Measurements from ENCODE around the gene TAF11L13.
"Not testable (repeated sequence)": the region's sequence is repeated elsewhere in the genome, so short reads cannot be mapped to it uniquely, and the experiment has no call there.

DNA sequence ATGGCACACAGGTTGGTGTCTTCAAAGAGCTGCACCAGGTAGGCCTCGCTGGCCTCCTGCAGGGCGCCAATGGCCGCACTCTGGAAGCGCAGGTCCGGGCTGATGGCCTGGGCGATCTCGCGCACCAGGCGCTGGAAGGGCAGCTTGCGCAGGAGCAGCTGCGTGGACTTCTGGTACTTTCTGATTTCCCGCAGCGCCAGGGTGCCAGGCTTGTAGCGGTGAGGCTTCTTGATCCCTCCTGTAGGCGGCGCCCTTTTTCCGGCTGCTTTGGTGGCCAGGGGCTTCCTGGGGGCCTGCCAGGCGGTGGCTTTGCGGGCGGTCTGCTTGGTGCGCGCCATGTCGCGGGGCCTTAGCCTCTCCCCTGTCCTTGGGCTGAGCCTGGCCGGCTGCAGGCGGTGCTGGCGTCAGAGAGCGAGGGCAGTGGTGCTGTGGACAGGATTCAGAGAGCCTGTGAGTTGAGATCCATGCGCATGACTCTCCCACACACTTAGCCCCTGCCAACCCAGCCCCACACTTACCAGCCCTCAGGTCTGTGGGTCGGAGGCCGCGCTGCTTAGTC is 23.4 kb downstream of the TAF11L13 start:
- TF ChIP-seq CTCF (tag by site-specific recombination; IDR thresholded peaks at IDR 0.05); ZNF280D (tag by site-specific recombination; IDR thresholded peaks at IDR 0.05); ZNF707 (tag by site-specific recombination; IDR thresholded peaks at IDR 0.05); REPIN1 (tag by site-specific recombination; IDR thresholded peaks at IDR 0.05; ENCODE audit: low read depth): not testable (repeated sequence)
- TF ChIP-seq, protein P1, sequence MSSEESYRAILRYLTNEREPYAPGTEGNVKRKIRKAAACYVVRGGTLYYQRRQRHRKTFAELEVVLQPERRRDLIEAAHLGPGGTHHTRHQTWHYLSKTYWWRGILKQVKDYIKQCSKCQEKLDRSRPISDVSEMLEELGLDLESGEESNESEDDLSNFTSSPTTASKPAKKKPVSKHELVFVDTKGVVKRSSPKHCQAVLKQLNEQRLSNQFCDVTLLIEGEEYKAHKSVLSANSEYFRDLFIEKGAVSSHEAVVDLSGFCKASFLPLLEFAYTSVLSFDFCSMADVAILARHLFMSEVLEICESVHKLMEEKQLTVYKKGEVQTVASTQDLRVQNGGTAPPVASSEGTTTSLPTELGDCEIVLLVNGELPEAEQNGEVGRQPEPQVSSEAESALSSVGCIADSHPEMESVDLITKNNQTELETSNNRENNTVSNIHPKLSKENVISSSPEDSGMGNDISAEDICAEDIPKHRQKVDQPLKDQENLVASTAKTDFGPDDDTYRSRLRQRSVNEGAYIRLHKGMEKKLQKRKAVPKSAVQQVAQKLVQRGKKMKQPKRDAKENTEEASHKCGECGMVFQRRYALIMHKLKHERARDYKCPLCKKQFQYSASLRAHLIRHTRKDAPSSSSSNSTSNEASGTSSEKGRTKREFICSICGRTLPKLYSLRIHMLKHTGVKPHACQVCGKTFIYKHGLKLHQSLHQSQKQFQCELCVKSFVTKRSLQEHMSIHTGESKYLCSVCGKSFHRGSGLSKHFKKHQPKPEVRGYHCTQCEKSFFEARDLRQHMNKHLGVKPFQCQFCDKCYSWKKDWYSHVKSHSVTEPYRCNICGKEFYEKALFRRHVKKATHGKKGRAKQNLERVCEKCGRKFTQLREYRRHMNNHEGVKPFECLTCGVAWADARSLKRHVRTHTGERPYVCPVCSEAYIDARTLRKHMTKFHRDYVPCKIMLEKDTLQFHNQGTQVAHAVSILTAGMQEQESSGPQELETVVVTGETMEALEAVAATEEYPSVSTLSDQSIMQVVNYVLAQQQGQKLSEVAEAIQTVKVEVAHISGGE (tag by site-specific recombination; conservative IDR thresholded peaks at IDR 0.05; ENCODE audit: low read depth) = not testable (repeated sequence)
- TF ChIP-seq, protein P2, sequence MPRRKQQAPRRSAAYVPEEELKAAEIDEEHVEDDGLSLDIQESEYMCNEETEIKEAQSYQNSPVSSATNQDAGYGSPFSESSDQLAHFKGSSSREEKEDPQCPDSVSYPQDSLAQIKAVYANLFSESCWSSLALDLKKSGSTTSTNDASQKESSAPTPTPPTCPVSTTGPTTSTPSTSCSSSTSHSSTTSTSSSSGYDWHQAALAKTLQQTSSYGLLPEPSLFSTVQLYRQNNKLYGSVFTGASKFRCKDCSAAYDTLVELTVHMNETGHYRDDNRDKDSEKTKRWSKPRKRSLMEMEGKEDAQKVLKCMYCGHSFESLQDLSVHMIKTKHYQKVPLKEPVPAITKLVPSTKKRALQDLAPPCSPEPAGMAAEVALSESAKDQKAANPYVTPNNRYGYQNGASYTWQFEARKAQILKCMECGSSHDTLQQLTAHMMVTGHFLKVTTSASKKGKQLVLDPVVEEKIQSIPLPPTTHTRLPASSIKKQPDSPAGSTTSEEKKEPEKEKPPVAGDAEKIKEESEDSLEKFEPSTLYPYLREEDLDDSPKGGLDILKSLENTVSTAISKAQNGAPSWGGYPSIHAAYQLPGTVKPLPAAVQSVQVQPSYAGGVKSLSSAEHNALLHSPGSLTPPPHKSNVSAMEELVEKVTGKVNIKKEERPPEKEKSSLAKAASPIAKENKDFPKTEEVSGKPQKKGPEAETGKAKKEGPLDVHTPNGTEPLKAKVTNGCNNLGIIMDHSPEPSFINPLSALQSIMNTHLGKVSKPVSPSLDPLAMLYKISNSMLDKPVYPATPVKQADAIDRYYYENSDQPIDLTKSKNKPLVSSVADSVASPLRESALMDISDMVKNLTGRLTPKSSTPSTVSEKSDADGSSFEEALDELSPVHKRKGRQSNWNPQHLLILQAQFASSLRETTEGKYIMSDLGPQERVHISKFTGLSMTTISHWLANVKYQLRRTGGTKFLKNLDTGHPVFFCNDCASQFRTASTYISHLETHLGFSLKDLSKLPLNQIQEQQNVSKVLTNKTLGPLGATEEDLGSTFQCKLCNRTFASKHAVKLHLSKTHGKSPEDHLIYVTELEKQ (tag by site-specific recombination; IDR thresholded peaks at IDR 0.05; ENCODE audit: borderline replicate concordance) = not testable (repeated sequence)
- TF ChIP-seq, protein P3, sequence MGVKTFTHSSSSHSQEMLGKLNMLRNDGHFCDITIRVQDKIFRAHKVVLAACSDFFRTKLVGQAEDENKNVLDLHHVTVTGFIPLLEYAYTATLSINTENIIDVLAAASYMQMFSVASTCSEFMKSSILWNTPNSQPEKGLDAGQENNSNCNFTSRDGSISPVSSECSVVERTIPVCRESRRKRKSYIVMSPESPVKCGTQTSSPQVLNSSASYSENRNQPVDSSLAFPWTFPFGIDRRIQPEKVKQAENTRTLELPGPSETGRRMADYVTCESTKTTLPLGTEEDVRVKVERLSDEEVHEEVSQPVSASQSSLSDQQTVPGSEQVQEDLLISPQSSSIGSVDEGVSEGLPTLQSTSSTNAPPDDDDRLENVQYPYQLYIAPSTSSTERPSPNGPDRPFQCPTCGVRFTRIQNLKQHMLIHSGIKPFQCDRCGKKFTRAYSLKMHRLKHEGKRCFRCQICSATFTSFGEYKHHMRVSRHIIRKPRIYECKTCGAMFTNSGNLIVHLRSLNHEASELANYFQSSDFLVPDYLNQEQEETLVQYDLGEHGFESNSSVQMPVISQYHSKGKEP (tag by site-specific recombination; IDR thresholded peaks at IDR 0.05) = not testable (repeated sequence)

Data from HEK293 (cell line).